Measurements from ENCODE around the gene KTN1.

The KTN1 gene

GRCh38 chr14:55688566-55688965, 108.6 kb downstream of the KTN1 start:
- DNase-seq (ENCODE audit: low read depth in 1 of 2, low spot score in 1 of 2): no peak
- Histone ChIP-seq H3K27me3 (ENCODE audit: insufficient read depth, poor library complexity, severe bottlenecking) (no peaks in the 10 kb centered on the region), H3K27ac (replicated peaks) (no peak overlapping the region), H3K4me3 (replicated peaks; ENCODE audit: insufficient read depth, low read length) (no peak overlapping the region)
- TF ChIP-seq POLR2AphosphoS5 (IDR thresholded peaks at IDR 0.05; ENCODE audit: low read depth): no peak
- no peak for TF ChIP-seq REST (IDR thresholded peaks at IDR 0.05; ENCODE audit: insufficient replicate concordance, low read depth)
- no peak for TF ChIP-seq GABPA (IDR thresholded peaks at IDR 0.05; ENCODE audit: low read depth)
- TF ChIP-seq SPI1 (IDR thresholded peaks at IDR 0.05; ENCODE audit: borderline replicate concordance, low read depth): no peak
- TF ChIP-seq, protein P1, sequence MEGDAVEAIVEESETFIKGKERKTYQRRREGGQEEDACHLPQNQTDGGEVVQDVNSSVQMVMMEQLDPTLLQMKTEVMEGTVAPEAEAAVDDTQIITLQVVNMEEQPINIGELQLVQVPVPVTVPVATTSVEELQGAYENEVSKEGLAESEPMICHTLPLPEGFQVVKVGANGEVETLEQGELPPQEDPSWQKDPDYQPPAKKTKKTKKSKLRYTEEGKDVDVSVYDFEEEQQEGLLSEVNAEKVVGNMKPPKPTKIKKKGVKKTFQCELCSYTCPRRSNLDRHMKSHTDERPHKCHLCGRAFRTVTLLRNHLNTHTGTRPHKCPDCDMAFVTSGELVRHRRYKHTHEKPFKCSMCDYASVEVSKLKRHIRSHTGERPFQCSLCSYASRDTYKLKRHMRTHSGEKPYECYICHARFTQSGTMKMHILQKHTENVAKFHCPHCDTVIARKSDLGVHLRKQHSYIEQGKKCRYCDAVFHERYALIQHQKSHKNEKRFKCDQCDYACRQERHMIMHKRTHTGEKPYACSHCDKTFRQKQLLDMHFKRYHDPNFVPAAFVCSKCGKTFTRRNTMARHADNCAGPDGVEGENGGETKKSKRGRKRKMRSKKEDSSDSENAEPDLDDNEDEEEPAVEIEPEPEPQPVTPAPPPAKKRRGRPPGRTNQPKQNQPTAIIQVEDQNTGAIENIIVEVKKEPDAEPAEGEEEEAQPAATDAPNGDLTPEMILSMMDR (IDR thresholded peaks at IDR 0.05; ENCODE audit: insufficient read depth, low read length): no peak

GRCh38 chr14:55689981-55690871, 110.2 kb downstream of the KTN1 start:
- Histone ChIP-seq H3K27ac (replicated peaks) (no peak overlapping the region), H3K4me3 (replicated peaks; ENCODE audit: insufficient read depth, low read length) (no peak overlapping the region), H3K27me3 (ENCODE audit: insufficient read depth, poor library complexity, severe bottlenecking) (no peaks in the 10 kb centered on the region)
- DNase-seq (ENCODE audit: low read depth in 1 of 2, low spot score in 1 of 2): peak in 1 of 2 experiments; percentile 2
- no peak for TF ChIP-seq REST (IDR thresholded peaks at IDR 0.05; ENCODE audit: insufficient replicate concordance, low read depth)
- TF ChIP-seq POLR2AphosphoS5 (IDR thresholded peaks at IDR 0.05; ENCODE audit: low read depth): no peak
- TF ChIP-seq GABPA (IDR thresholded peaks at IDR 0.05; ENCODE audit: low read depth): no peak

DNA sequence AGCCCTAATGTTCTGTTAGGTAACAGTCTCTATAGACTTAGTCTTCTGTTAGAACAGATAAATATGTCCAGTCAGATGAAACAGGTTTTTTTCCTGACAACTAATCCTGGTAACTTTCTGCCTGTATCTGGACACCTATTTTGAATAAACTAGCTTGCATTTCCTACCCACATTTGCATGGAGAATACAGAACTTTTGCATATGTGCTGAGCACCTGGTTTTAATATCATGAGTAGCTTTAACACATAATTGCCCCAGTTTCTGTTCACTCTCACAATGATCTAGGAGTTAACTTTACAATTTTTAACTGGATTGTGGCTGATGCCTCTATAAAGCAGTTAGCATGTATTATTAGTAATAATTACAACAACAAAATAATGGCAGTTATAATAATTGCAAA, 111.7 kb downstream of the KTN1 start:
- no peak overlapping the region for H3K27ac ChIP-seq (replicated peaks)
- no peaks in the 10 kb centered on the region for H3K27me3 ChIP-seq (ENCODE audit: insufficient read depth, poor library complexity, severe bottlenecking)
- no peak overlapping the region for H3K4me3 ChIP-seq (replicated peaks; ENCODE audit: insufficient read depth, low read length)
- TF ChIP-seq SPI1 (IDR thresholded peaks at IDR 0.05; ENCODE audit: borderline replicate concordance, low read depth) (no peak), REST (IDR thresholded peaks at IDR 0.05; ENCODE audit: insufficient replicate concordance, low read depth) (no peak), GABPA (IDR thresholded peaks at IDR 0.05; ENCODE audit: low read depth) (no peak), POLR2AphosphoS5 (IDR thresholded peaks at IDR 0.05; ENCODE audit: low read depth) (no peak)
- TF ChIP-seq, protein P1 (IDR thresholded peaks at IDR 0.05; ENCODE audit: insufficient read depth, low read length): no peak
- DNase-seq (ENCODE audit: low read depth in 1 of 2, low spot score in 1 of 2): no peak
